CD4-positive, alpha-beta T cell treated with Interleukin-10 for 1 hour (primary cell): Measurements from ENCODE around the gene ZBTB42.
A peak's percentile ranks its signal among the peaks of the same experiment; 100 is the strongest.

Experiments
- DNase-seq: peaks from one replicate; pipeline ENCODE4 v3.0.0-alpha.2; 2020

ZBTB42 gene

DNA sequence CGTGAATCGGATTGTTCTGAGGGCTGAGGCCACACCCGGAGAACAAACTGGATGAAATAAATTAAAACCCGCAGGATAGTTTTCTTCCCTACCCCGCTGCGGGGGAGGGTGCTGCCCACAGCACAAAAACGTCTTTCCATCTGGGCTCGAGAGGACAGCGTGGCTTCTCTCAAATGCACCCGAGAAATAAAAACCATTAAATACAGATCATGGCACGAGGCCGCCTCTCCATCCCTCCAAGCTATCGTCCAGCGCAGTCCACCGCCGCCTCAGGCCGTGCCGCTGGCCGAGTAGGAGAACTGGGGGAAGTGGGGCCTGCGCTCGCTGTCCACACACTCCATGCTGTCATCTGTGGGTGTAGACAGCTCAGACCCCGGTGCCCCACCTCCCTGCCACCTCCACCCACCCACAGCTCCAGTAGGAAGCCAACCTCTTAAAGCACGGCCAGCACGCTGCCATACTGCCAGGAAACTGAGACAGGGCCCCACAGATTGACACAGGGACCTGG is 30.8 kb upstream of the ZBTB42 start:
- DNase-seq: no peak

DNA sequence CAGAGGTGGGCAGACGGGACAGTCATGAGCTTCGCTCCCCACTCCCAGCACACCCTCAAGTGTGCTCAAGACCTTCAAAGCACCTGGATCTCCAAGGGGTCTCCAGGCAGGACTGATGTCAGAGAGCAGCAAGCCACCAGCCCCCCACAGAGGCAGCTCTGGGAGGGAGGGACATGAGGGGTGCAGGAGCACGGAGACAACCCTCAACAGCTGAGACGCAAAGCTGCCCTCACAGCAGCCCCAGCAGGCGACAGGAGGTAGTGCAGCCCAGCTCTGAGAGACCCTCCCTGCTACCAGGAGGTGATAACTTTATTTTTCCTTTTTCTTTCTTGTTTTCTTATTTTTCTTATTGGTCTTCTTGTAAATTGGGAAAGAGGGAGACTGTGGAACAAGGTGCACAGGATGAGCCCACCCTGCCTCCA is 30.0 kb upstream of the ZBTB42 start:
- peak; percentile 29 for DNase-seq

DNA sequence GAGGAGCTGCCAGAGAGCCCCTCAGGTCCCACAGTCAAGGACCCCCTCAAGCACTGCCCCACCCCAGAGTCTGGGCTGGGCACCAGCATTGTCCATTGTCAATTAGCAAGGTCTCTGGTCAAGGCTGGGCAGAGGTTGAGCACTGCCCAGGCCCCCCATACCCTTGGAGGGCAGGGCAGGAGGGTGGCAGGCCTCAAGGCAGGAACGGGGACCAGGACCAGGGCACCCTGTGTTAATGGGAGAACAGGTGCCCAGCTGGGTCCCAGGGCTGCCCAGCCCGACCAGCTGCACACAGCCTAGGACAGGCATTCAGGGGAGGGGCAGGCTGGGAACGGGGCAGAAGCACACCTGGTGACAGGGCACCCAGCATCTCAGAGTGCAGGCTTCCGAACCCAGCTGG is 29.5 kb upstream of the ZBTB42 start:
- DNase-seq: no peak

DNA sequence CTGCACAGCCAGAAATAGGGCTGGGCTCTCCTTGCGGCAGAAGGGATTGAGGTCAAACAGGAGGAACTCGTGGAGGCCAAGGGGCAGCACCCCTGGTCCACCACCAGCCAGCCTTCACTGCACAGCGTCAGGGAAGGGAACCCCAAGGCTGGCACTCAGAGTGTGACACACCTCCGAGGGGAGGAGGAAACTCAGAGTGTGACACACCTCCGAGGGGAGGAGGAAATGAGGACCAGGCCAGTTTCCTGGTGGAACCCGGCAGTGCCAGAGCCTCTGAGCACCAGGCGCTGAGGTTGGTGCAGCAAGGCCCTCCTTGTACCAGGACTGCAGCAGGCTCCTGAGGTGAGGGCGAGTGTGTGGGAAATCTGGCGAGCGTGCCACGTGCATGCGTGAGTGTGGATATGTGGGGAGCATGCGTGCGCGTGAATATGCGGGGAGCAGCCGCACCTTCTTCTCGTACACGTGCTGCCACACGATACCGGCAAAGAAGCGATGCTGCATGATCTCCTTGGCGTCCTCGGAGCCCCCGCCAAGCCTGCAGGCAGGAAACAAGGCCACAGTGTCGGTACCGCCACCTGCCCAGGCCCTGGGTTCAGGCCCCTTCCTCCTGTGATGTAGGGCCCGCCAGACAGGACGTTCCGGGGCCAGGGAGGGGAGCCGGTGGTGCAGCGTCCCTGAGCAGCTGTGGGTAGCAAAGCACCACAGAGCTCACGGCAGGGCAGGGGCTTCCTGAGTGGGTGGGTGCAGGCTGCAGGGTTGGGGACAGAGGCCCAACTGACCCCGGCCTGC is 28.8 kb upstream of the ZBTB42 start:
- no peak for DNase-seq

DNA sequence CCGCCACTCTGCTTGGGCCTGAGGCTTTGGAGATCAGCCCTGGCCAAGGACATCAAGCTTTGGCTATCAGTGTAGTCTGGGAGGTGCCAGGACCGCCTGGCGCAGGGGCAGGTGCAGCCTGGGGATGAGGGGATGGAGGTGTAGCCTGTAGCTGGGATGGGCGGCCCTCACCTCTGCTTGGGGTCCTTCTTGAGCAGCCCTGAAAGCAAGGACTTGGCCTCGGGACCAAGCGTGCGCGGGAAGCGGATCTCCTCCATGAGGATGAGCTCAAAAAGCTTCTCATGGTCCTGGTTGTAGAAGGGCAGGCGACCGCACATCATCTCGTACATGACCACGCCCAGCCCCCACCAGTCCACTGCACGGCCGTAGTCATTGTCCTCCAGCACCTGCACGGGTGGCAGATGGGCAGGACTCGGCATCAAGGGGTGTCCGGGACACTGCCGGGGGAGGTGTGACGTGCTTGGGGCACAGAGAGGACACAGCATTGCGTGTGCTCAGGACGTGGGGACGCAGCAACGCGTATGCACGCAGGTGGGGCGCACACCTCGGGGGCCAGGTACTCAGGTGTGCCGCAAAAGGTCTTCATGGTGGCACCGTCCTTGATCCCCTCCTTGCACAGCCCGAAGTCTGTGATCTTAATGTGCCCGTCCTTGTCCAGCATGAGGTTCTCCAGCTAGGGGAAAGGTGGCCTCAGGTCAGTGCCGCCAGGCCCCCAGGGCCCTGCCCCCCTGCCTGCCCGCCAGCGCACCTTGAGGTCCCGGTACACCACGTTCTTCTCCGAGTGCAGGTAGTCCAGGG is 28.0 kb upstream of the ZBTB42 start:
- no peak for DNase-seq

DNA sequence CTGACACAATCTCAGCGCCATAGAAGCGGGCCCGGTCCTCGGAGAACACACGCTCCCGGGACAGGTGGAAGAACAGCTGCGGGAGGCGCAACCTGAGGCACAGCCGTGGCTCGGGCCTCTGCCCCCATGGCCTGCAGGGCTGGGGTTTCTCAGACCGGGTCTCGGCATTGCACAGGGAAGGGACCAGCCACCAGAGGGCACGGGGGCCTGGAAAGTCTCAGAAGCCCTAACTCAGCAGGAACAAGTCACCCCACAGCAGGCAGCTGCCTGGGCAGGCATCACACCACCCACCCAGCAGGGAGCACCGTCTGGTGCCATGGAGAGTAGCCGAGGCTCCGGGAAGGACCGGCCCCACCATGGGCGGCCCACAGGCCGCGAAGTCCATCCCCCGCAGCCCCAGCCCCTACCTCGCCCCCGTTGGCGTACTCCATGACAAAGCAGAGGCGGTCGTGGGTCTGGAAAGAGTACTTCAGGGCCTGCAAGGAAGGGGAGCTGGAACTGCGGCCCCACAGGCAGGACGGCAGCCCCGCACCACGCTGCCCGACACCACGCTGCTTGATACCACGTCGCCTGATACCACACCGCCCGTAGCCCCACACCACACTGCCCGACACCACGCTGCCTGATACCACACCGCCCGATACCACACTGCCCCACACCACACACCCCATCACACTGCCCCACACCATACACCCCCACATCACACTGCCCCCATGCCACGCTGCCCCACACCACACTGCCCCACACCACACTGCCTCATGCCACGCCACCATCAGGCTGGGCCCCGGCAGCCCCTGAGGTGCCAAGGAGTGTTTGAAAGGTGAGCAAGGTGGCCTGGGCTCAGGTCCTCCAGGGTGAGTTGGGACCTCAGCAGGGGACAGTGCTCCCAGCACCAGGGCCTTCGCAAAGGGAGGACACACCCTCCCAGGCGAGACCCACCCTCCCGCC is 27.1 kb upstream of the ZBTB42 start:
- DNase-seq: no peak

DNA sequence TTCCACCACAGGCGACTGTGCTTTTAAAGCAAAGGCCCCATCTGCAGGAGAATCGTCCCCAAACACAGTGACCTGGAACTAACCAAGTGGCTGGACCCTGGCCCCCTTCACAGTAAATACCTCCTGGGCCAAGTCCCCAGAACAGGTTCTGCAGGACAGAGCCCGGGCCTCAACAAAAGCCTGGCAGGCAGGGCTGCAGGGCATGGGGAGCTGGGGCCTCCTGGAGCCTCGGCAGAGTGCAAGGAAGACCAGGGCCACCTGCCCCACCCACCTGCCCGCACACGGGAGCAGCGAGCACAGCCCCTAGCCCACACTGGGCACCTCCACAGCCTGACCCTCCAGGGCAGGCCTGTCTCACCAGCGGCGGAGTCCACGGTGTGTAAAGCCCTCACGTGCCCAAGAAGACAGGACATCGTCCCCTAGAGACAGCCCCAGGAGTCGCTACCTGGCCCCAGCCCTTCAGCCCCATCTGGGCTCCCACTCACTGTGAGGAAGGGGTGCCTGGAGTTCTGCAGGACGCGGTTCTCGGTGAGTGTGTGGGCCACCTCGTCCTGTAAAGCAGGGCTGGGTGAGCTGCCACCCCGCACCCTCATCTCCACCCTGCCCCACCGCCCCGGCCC is 26.3 kb upstream of the ZBTB42 start:
- no peak for DNase-seq

DNA sequence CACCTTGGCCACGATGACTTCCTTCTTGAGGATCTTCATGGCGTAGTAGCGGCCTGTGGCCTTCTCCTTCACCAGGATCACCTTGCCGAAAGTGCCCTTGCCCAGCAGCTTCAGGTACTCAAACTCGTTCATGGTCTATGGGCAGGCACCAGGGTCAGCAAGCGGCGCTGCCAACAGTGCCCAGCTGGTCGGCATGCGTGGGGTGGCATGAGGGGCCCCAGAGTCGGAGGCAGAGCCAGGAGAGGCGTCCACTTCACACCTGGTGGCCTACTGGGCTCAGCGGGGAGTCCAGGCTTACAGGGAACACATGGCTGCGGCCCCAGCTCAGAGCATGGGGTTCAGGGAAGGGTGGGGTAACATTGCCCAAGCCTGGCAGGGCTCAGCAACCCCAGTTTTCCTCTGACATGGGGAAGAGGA is 25.8 kb upstream of the ZBTB42 start:
- no peak for DNase-seq

DNA sequence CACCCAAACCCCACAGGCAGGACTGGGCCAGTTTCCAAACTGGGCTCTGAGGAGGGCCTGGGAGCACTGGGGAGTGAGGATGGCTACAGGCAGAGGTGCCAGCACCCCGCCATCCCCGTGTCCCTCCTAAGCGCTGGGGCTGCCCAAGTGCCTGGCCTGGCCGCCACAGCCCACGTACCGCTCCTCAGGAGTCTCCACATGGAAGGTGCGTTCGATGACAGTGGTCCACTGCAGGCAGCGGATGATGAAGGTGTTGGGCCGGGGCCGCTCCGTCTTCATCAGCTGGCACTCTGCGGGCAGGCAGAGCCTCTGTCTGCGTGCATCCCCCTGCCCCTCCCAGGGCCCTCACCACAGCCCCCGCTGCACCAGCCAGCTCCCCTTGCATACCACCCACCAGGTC is 24.4 kb upstream of the ZBTB42 start:
- DNase-seq: no peak

DNA sequence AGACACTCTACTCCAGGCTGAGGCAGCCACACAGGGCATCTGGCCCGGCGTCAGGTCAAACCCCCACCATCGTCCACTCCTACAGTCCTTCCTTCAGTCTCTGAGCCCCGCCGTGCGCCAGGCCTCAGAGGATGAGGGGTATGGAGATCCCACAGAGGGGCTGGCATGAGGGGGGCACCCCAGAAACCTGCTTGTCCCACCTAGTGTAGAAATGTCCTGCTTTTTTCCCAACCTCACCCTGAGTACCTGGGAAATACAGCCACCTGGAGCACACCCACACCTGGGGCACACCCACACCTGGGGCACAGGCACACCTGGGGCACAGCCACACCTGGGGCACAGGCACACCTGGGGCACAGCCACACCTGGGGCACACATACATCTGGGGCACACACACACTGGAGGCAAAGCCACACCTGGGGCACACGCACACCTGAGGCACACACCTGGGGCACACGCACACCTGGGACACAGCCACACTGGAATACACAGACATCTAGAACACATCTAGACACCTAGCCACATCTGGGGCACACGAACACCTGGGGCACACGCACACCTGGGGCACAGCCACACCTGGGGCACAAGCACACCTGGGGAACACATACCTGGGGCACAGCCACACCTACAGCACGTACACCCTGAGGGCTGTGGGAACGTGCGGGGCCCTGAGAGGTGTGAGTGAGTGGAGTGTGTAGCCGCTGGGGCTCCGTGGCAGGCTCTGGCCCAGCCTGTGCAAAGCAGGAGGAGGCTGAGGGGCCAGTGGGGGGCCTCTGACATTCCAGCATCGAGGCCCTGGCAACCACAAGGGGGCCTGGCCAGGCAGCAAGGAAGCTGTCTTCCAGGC is 23.7 kb upstream of the ZBTB42 start:
- no peak for DNase-seq

DNA sequence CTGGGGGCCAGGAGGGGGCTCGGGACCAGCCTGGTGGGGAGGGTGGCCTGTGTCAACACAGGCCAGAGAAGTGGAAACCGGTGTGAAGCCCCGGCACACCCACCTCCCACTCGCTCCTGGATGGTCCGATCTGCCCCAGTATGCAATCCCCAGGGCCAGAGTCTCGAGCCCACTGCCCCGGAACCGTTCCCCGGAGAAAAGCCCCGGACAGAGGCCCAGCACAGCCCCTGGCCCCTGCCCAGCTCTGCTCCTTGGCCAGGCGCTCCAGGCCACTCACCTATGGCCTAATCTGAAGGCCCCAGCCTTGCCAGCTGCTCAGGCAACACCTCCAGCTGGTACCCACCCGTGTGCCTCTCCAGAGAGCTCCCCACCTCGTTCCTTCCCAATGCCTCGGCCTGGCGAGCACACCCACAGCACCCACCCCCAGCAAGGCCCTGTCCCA is 23.1 kb upstream of the ZBTB42 start:
- no peak for DNase-seq

DNA sequence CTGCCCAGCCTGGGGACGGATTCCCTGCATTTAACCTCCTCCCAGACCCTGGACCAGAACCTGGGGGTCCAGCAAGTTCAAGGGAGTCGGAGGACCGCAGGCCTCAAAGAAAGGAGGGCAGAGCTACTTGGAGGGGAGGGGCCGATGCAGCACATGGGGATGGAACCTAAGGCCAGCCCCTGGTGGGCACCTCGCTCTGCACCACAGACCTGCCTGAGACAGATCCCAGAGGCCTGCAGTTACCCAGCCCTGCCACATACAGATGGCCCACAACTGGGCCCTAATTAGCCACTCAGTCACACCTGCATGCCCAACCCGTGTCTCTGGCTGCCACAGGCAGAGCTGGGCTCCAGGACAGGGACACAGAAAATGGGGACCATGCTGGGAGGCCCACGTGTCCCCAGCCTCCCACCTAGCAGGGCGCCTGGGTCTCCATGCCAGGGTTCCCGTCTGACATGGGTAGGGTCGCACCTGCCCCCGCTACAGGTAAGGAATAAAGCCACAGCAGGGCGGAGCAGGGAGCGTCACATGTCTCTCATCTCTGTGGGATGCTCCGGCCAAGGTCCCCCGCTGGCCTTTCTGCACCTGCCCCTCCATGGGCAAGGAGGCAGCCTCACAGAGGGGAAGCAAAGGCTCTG is 22.1 kb upstream of the ZBTB42 start:
- no peak for DNase-seq

DNA sequence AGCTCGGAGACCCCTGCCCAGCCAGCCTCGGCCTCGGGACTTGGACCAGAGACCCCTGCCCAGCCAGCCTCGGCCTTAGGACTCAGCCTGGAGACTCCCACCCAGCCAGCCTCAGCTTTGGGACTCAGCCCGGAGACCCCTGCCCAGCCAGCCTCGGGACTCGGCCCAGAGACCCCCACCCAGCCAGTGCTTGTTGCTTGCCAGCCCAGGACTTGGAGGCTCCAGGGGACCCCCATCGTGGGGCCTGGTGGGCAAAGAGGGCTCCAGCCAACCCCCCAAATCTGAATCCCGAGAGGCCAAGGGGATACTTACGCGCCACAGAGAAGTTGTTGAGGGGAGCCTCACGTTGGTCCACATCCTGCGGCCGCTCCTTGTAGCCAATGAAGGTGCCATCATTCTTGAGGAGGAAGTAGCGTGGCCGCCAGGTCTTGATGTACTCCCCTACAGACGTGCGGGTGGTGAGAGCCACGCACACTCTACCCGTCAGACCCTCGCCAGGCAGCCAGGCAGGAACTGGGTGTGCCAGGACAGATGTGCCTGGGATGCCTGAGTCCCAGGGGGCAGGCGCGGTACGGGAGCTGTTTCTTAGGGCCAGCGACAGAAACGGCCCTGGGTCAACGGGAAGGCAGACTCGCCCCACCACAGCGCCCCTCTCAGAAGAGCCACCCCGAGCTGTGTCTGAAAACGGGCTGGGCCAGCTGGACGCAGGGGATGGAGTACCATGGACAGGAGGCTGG is 21.0 kb upstream of the ZBTB42 start:
- DNase-seq: no peak

DNA sequence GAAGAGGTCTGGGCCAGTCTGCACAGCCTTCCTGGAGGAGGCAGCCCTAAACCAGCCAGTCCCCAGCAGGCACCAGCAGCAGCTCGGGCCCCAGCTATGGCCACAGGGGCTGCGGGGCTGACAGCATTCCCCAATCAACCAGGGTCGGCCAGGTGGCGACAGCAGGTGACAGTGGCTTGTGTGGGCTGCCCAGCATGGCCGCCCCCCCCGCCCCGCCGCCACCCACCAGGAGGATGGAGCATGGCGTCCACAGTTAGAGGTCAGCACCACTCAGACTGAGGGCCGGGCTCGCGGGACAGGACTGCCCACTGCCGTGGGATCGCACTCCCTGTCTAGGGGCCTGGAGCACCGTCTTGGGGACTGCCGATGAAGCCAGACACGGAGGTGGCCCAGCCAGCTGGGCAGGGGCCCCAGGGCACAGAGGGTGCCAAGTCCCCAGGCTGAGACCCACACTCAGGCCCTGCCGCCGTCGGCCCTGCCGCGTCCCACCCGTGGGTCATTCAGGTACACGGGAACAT is 20.3 kb upstream of the ZBTB42 start:
- DNase-seq: no peak

DNA sequence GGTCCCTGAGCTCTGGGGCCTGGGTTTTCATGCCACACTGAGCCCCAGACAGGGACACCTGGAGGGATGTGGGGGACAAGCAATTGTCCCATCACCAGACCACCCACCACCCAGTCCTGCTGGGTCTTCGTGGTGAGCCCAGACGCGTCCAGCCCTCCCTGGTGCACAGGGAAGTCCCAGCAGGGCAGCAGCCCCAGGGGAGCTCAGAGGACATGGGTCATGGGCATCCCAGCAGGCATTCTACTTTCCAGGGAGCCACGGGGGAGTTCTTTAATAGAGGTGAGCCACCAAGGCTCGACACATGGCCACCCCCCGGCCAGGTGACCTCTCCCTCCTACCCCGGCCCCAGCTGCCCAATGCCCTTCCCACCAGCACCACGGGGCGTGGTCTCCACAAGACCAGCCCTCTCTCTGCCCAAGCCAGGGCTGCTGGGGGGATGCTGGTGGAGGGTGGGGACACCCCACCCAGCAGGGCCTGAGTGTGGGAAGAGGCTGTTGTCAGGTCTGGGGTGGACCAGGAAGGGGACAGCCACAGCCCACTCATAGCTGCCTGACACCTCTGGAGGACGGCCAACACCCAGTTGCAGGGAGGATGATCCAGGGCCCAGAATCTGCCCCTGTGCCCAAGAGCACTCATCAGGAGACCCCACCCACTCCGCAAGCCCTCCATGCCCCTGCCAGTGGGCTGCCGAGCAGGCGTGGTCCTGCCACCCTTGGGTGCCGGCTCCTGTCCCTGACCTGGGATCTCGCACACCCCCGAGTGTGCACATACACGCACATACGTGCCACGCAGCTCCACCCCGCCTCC is 19.4 kb upstream of the ZBTB42 start:
- no peak for DNase-seq

DNA sequence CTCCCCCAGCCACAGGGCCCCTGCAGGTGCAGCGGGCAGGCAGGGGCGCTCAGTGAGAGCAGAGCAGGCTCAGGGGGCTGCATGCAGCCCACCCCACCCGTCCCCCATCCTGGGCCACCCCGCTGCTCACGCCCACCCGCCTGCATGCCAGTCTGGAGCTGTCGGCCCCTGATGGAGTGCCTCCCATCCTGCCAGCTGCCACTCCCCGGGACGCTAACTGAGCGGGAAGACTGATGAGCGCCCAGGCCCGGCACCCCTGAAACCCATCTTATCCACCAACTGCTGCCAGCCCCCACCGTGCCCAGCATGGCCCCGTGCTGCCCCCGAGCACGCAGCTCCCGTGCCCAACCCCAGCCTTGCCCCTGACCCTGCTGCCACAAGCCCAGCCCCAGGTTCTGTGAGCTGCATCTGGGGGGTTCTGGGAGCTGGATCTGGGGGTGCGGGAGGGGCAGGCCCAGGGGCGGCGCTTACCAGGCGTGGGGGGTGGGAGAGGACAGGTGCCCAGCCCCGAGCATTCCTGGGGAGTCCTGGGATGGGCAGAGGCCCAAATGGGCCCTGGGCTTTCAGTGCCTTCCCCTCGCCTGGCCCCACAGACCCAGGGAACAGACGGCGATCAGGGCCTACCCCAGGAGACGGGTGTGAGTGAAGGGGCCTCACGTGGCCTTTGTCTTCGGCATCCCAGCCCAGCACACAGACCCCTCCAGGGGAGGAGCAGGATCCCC is 18.7 kb upstream of the ZBTB42 start:
- no peak for DNase-seq

DNA sequence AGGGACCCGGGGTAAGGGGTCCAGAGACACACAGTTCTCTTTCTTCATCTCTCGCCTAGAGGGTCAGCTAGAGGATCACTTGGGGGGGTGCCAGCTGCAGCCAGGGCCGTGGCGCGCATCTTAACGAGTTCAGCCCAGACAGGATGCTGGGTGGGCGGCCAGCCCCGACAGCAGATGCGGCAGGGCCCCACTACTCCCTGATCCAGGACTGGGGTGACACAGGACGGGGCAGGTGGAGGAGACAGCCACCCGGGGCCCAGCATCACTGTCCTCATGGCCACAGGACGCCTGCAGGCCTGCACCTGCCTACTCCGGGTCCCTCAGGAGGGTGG is 18.1 kb upstream of the ZBTB42 start:
- DNase-seq: no peak

DNA sequence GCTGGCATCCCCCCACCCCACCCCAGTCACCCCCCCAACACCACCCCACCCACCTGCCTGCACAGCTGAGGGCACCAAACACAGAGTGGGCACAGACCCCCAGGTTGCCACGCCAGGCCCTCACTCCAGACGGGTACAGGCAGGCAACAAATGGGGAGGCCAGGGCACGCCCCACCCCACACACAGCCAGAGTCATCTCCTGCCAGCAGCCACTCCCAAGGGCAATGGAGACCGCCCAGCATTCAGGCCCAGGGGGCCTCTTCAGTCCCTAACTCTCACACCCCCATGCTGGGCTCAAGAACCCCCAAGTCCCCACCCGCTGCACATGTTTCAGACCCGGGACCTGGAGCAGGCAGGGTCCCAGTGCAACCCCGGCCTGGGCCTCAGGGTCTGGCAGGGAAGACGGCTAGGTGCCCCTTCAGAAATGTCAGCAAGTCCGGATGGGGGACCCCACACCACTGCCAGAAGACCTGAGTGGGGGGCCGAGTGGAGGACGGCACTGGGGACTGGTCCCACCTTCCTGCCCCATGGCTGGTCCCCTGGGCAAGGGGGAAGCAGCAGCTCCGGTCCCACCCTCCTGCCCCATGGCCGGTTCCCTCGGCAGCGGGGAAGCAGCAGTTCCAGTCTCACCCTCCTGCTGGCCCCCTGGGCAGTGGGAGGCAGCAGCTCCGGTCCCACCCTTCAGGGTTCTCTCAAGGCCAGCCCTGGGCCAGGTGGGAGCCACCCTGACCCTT is 17.2 kb upstream of the ZBTB42 start:
- DNase-seq: no peak
